GM23338 (cell line): ENCODE results near the gene WWOX.

ENCODE experiments used
- ZNF114 ChIP-seq: fragments of 250-450 bp; sonication (Bioruptor Pico); IDR thresholded peaks from 2 replicates; pipeline ENCODE4 v1.5.0; 2020; ENCODE audit warnings: mild to moderate bottlenecking, moderate library complexity
- TF ChIP-seq, protein P1 (sequence below), 2 experiments: fragments of 200-600 bp in 1 of 2; sonication (generic) in 1 of 2; conservative IDR thresholded peaks; 2 replicates each; pipeline versions ENCODE4 v1.5.1 to v1.6.1; 2016 to 2017; ENCODE audit warnings: antibody characterized with exemption in 2 of 2, low read depth in 2 of 2, mild to moderate bottlenecking in 2 of 2, moderate library complexity in 1 of 2

DNA sequence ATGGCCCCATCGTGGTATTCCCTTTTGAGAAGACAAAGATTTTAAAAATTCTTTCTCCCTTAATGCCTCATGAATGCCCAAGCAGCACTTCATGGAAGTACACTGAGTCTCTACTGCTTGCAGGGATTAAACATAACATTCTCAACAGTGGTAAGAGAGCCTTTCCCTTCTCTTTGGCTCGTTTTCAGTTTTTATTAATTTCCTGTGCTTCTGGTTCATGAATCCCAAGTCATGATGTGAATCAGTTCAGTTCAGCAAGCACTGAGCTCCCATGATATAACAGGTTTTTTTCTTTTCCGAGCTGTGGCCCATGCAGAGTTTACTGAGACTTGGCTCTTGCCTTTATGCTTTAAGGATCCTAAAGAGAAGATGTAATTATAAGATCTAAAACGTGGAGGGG is 175.3 kb downstream of the WWOX start:
- TF ChIP-seq, protein P1, sequence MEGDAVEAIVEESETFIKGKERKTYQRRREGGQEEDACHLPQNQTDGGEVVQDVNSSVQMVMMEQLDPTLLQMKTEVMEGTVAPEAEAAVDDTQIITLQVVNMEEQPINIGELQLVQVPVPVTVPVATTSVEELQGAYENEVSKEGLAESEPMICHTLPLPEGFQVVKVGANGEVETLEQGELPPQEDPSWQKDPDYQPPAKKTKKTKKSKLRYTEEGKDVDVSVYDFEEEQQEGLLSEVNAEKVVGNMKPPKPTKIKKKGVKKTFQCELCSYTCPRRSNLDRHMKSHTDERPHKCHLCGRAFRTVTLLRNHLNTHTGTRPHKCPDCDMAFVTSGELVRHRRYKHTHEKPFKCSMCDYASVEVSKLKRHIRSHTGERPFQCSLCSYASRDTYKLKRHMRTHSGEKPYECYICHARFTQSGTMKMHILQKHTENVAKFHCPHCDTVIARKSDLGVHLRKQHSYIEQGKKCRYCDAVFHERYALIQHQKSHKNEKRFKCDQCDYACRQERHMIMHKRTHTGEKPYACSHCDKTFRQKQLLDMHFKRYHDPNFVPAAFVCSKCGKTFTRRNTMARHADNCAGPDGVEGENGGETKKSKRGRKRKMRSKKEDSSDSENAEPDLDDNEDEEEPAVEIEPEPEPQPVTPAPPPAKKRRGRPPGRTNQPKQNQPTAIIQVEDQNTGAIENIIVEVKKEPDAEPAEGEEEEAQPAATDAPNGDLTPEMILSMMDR (conservative IDR thresholded peaks at IDR 0.05; ENCODE audit: low read depth in 2 of 2), result no peak
- no peak for TF ChIP-seq ZNF114 (CRISPR knock-in tag)
